Chondrocyte (in vitro differentiated cells): ENCODE results near the gene NGEF. TPM values are rescaled to one million over a fixed set of nuclear protein-coding genes. Genes with fewer than 3 reads are reported as not detected.
A peak's percentile ranks its signal among the peaks of the same experiment; 100 is the strongest.

Source experiments
- DNase-seq: peaks from one replicate; pipeline ENCODE4 v3.0.0; 2021; ENCODE audit warnings: mixed read lengths, low spot score
- H3K27ac Mint-ChIP-seq: one replicate; pipeline ENCODE4 v1.8.0; 2021; ENCODE audit warnings: mild to moderate bottlenecking, moderate library complexity, mixed read lengths; ENCODE audit not compliant: unreplicated experiment
- H3K27me3 Mint-ChIP-seq: 2 replicates; pipeline ENCODE4 v1.8.0; 2021; ENCODE audit warnings: low read depth, mixed read lengths
- H3K36me3 Mint-ChIP-seq: 2 replicates; pipeline ENCODE4 v1.8.0; 2021; ENCODE audit warnings: low read depth, mixed read lengths
- H3K4me1 Mint-ChIP-seq: 2 replicates; pipeline ENCODE4 v1.8.0; 2021; ENCODE audit warnings: low read depth, mild to moderate bottlenecking, mixed read lengths
- H3K4me3 Mint-ChIP-seq: one replicate; pipeline ENCODE4 v1.8.0; 2021; ENCODE audit warnings: mild to moderate bottlenecking, moderate library complexity, mixed read lengths; ENCODE audit not compliant: unreplicated experiment
- H3K9me3 Mint-ChIP-seq: 2 replicates; pipeline ENCODE4 v1.8.0; 2021; ENCODE audit warnings: low read depth, mixed read lengths
- CTCF ChIP-seq: fragments of 200-600 bp; sonication (generic); IDR thresholded peaks from 2 replicates; pipeline ENCODE4 v1.5.0; 2021; ENCODE audit warnings: antibody characterized with exemption, mild to moderate bottlenecking, moderate library complexity
- total RNA-seq: library from RNA; stranded (reverse); gene quantifications from 3 replicates; pipeline ENCODE4 v1.2.1, GENCODE V29; 2021

Gene NGEF
- total RNA-seq, 1 donor from 2014 or later: 0.10 TPM

- Mint-ChIP-seq H3K4me3 (no peak overlapping the region), H3K36me3 (no peaks in the 10 kb centered on the region), H3K27ac (no peak overlapping the region), H3K9me3 (no peaks in the 10 kb centered on the region), H3K27me3 (peaks cover 14% of the 10 kb centered on the region), H3K4me1 (no peaks in the 10 kb centered on the region)
- no peak for TF ChIP-seq CTCF
- DNase-seq: peak; percentile 69
These were observed 11.9 kb downstream of the NGEF start for GRCh38 chr2:233000886-233001750.

GRCh38 chr2:232999354-232999753, 13.7 kb downstream of the NGEF start:
- H3K9me3 Mint-ChIP-seq: no peaks in the 10 kb centered on the region
- peak; percentile 72 for DNase-seq
- H3K27ac Mint-ChIP-seq: no peak overlapping the region
- H3K4me1 Mint-ChIP-seq: peaks cover 3% of the 10 kb centered on the region
- H3K4me3 Mint-ChIP-seq: no peak overlapping the region
- TF ChIP-seq CTCF: no peak
- no peaks in the 10 kb centered on the region for H3K36me3 Mint-ChIP-seq
- H3K27me3 Mint-ChIP-seq: peaks cover 7% of the 10 kb centered on the region

- no peak overlapping the region for H3K4me3 Mint-ChIP-seq
These were observed 14.4 kb downstream of the NGEF start for GRCh38 chr2:232998666-232998985.

GRCh38 chr2:232997749-232998665, 15.0 kb downstream of the NGEF start:
- Mint-ChIP-seq H3K4me3 (no peak overlapping the region), H3K9me3 (peaks cover 7% of the 10 kb centered on the region), H3K27ac (no peak overlapping the region), H3K36me3 (no peaks in the 10 kb centered on the region), H3K4me1 (peaks cover 3% of the 10 kb centered on the region), H3K27me3 (peaks cover 2% of the 10 kb centered on the region)
- DNase-seq: peak; percentile 59
- no peak for TF ChIP-seq CTCF

More at GRCh38 chr2:232998666-232998985, 14.4 kb downstream of the NGEF start:
- Mint-ChIP-seq H3K36me3 (no peaks in the 10 kb centered on the region), H3K27me3 (peaks cover 4% of the 10 kb centered on the region), H3K4me1 (peaks cover 3% of the 10 kb centered on the region), H3K27ac (no peak overlapping the region), H3K9me3 (peaks cover 1% of the 10 kb centered on the region)
- no peak for DNase-seq
- no peak for TF ChIP-seq CTCF

- peaks cover 3% of the 10 kb centered on the region for H3K4me1 Mint-ChIP-seq
- no peaks in the 10 kb centered on the region for H3K27me3 Mint-ChIP-seq
- H3K27ac Mint-ChIP-seq: peak overlapping the region; percentile 22
- DNase-seq: peak; percentile 37
- H3K36me3 Mint-ChIP-seq: no peaks in the 10 kb centered on the region
- peaks cover 13% of the 10 kb centered on the region for H3K9me3 Mint-ChIP-seq
- TF ChIP-seq CTCF: no peak
- no peak overlapping the region for H3K4me3 Mint-ChIP-seq
These were observed 18.6 kb downstream of the NGEF start for GRCh38 chr2:232994446-232994845.
